Renal cortex interstitium (tissue), 11 donors: ENCODE measurements around the gene ZNF541. TPM values are rescaled to one million over a fixed set of nuclear protein-coding genes. Genes with fewer than 3 reads are reported as not detected.
"Not testable (repeated sequence)": the region's sequence is repeated elsewhere in the genome, so short reads cannot be mapped to it uniquely, and the experiment has no call there.

Source experiments
- DNase-seq, 11 donors: peaks; one replicate each; pipeline ENCODE4 v3.0.0-alpha.2; 2013; ENCODE audit warnings: low read depth in 9 of 11, low spot score in 4 of 11; ENCODE audit errors: extremely low read depth in 1 of 11
- polyA plus RNA-seq, 3 donors: library from polyadenylated mRNA; unstranded; fragments of 120-200 nt; gene quantifications; one replicate each; pipeline ENCODE4 v1.2.1, GENCODE V29; 2013; ENCODE audit not compliant: insufficient read length in 3 of 3

The ZNF541 gene
- polyA plus RNA-seq, 3 donors = 0.24 to 0.31 (median 0.27) TPM

DNA sequence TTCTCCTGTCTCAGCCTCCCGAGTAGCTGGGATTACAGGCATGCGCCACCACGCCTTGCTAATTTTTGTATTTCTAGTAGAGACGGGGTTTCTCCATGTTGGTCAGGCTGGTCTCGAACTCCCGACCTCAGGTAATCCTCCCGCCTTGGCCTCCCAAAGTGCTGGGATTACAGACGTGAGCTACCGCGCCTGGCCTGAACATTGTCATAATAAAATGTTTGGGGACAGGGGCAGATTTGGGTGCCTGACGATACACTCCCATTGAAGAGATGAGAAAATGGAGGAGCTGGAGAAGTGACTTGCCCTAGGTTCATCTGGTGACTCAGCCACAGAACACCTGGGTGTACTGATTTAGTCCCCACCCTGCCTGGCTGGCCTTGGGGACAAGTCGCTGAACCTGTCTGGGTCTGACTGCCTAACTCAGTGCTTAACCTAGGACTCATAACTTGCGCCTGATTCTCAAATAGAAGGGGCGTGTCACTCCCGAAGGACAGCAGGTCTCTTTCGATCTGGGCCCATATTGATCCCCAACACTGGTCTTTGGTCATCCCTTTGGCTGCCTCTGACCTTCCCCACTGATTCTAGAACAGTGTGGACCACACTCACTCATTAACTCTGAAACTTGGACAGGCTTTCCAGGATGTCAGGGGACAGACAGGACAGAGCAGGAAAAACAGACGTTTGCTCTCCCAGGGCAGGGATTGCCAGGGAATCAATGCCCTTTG lies 28.4 kb upstream of the ZNF541 start:
- no peak for DNase-seq

DNA sequence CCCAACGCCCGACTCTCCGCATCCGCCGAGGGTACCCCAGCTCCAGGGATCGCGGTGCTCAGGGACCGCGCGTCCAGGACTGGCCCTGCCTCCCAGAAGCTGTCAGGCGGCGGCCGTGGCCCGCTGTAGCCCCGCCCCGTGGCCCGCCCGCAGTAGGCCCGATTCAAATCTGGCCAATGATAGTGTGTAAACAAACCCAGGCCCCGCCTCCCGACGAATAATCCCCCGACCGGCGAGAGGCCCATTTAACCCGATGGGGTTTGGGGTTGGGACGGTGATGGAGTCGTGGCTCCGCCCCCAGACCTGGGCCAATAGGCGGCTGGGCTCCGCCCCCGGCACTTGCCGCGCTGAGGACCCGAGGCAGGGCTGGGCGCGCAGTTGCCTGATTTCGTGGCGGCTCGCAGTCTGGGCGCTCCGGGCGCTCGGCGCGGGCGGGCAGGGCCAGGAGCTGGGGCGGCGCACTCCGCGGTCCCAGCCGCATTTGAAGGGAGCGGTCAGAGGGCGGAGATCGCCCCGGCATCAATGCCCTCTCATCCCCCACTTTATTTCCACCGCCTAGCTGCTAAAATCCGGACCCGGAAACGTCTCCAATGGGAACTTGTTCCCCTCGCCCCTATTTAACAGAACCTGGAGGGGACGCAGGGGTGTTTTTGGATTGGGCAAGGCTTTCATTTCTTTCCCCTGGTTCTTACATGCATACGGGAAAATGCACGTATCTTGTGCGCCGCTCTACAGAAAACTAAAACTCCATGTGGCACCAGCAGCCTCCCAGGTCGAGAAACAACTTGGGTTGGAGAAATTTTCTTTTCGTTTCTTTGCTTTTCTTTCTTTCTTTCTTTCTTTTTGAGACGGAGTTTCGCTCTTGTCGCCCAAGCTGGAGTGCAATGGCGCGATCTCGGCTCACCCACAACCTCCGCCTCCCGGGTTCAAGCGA lies 27.6 kb upstream of the ZNF541 start:
- peak; percentile 97 to 99 (median 98) for DNase-seq

DNA sequence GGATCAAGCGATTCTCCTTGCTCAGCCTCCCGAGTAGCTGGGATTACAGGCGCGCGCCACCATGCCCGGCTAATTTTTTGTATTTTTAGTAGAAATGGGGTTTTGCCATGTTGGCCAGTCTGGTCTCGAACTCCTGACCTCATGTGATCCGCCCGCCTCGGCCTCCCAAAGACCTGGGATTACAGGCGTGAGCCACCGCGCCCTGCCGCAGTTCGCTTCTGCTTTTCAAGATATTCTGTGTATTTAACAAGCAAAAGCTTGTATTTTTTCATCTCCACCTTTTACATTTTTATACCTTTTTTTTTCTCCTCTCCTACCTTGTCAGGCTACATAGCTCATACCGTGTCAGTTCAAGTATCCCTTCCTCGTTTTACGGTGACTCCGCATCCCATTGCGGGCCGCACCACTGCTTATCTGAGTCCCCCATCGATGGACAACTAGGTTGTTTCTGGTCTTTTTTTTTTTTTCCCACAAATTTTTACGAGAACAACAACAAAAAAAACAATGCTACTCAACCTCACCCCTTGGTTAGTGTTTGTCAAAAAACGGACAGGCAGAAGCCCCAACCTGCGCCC lies 26.8 kb upstream of the ZNF541 start:
- not testable (repeated sequence) for DNase-seq

- peak in 2 of 11 donors; percentile 72 to 81 for DNase-seq
Measured at GRCh38 chr19:47598407-47599349, 25.7 kb upstream of the ZNF541 start.

- DNase-seq = no peak
Measured at GRCh38 chr19:47595944-47596343, 23.0 kb upstream of the ZNF541 start.

DNA sequence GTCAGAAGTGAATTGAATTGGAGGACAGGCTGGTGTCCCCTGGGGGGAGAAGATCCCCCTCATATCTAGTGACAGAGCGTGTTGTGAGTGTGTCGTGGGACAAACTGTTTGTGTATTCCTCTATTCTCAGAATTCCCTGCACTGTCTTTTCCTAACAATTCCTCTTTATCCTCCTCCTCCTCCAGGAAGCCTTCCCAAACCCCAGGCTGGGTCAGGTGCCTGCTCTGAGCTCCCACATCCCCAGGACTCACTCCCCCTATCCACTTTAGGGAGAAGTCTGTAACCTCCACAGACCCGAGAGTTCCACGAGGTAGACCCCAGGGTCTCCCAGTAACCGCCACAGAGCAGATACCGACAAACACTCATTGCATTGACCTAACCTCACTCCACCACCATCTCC lies 20.9 kb upstream of the ZNF541 start:
- no peak for DNase-seq

DNA sequence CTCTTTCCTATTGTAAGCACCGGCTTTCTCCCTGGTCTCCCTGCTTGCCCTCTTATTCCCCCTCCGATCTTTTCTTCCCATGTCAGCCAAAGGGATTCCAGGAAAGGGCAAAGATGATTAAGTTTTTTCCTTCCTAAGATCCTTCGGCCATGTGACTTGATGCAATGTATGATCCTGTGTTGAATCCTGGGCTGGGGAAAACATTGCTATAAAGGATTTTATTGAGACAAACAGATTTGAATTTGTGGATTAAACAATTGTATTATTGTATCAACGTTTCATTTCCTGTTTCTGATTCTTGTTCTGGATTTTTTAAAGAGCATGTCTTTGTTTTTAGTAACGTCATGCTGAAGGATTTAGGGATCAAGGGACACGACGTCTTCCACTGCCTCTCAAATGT lies 16.9 kb upstream of the ZNF541 start:
- no peak for DNase-seq

- no peak for DNase-seq
Measured at GRCh38 chr19:47587295-47587694, 14.3 kb upstream of the ZNF541 start.

DNA sequence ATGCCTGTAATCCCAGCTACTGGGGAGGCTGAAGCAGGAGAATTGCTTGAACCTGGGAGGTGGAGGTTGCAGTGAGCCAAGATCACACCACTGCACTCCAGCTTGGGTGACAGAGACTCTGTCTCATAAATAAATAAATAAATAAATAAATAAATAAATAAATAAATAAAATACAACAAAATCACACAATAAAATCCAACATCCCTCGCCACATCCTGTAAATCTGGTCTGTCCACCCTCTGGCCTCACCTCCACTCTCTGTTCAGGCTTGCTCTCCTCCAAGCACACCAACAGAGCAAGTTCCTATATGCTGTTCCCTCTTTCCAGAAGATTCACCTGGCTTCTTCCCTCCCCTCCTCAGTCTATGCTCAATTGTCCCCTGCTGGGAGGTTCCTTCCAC lies 10.2 kb upstream of the ZNF541 start:
- not testable (repeated sequence) for DNase-seq

GRCh38 chr19:47582320-47582909 lies 9.5 kb upstream of the ZNF541 start:
- DNase-seq = no peak

DNA sequence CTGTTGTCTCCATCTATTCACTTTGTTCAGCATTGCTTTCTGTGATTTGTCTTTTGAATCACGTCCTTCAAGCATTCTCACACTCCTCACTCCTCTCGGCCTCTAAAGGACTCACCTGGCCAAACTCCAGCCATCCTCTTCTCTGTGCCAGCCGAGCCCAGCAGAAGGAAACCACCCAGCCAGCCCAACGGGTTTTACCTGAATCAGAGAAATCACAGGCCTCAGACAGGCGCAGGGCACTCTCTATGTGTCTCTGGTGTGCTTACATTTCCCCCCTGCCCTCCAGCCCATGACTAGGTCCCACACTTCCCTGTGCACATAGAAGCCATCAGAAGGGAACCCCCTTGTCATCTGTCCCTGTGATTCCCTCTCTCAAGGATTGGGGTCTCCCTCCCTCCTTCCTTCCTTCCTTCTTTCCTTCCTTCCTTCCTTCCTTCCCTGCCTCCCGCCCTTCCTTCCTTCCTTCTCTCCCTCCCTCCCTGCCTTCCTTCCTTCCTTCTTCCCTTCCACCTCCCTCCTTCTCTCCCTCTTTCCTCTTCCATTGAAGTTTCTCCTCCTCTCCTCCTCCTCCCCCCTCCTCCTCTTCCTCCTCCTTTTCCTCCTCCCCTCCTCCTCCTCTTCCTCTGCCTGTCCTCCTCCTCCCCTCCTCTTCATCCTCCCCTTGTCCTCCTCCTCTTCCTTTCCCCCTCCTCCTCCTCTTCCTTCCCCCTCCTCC lies 8.8 kb upstream of the ZNF541 start:
- DNase-seq = no peak

GRCh38 chr19:47580397-47580796 lies 7.4 kb upstream of the ZNF541 start:
- DNase-seq = no peak

GRCh38 chr19:47572635-47573034 lies 313 bp downstream of the ZNF541 start:
- no peak for DNase-seq

GRCh38 chr19:47569331-47569730 lies 3.6 kb downstream of the ZNF541 start:
- DNase-seq = no peak

DNA sequence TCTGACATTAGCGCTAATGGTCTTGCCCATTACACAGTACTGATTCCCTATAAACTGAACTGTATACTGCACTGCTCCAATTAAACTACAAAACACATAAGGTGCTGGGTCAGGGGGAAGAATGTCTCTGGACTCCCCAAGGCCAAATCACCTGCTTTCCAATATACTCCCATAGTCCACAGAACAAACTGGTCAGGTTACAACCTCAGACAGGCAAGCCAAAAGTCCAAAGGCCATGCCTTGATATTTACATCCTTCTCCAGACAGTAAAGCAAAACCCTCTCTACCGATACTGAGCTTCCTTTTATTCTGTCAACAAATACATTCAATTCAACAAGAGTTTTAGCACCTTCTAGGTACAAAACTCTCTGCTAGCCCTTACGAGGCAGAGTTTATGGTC lies 8.9 kb downstream of the ZNF541 start:
- DNase-seq = no peak

GRCh38 chr19:47561440-47562057 lies 11.4 kb downstream of the ZNF541 start:
- no peak for DNase-seq

- DNase-seq = no peak
Measured at GRCh38 chr19:47560999-47561398, 11.9 kb downstream of the ZNF541 start.
